LoVo (cell line): ENCODE measurements around the gene FBXO24.
A peak's percentile ranks its signal among the peaks of the same experiment; 100 is the strongest.

ENCODE experiments used
- DNase-seq: peaks from one replicate; pipeline ENCODE4 v3.0.0-alpha.2; 2016; ENCODE audit warnings: low spot score

The FBXO24 gene

DNA sequence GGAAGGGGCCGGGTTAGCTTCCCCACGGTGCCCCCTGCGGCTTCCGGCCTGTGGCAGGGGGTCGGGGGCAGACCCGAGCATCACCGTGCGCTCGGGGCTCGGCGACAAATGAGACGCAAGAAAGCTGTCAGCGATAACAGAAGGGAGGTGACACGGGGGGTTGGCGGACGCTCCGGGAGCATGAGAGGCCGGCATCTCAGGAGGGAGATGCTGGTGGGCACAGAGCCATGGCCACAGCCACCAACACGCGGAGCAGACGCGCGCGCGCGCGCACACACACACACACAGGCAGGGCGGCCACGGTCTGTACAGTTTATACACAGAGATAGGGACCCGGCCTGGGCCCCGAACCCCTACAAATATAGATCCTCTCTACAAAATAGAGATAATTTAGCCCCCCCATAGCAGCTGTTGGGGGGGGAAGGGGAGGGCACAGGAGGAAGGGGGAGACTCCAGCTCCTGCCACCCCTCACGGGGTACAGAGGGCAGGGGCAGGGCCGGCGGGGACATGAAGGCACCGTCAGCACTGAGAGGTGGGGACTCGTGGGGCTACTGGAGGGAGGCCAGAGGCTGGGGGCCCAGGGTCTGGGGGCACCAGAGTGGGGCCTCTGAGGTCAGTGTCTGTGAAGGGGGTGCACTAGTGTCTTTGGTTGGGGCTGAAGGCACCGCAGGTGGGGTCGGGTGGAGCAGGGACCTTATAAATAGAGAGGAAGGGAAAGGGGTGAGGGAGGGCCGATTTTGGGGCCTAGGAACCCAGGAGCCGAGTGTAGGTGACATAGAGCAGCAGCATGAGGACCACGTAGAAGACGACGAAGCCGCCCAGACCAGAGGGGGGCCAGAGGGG lies 11.5 kb upstream of the FBXO24 start:
- DNase-seq = no peak

DNA sequence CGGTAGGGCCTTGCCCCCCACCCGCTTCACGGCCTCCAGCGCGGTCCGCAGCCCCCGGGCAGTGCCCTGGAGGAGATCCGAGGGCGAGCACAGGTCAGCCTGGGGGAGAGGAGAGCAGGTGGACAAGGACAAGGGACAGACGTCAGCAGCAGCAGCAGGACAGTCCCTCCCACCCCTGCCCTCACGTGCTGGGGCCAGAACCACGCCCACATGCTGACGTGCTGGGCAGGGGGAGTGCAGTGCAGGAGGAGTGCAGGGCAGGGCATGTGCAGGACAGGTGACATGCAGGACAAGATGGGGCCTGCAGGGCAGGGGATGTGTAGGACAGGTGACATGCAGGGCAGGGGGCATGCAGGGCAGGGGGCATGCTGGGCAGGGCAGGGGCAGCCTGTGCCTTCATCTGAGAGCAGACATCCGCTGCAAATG lies 10.9 kb upstream of the FBXO24 start:
- DNase-seq = no peak

DNA sequence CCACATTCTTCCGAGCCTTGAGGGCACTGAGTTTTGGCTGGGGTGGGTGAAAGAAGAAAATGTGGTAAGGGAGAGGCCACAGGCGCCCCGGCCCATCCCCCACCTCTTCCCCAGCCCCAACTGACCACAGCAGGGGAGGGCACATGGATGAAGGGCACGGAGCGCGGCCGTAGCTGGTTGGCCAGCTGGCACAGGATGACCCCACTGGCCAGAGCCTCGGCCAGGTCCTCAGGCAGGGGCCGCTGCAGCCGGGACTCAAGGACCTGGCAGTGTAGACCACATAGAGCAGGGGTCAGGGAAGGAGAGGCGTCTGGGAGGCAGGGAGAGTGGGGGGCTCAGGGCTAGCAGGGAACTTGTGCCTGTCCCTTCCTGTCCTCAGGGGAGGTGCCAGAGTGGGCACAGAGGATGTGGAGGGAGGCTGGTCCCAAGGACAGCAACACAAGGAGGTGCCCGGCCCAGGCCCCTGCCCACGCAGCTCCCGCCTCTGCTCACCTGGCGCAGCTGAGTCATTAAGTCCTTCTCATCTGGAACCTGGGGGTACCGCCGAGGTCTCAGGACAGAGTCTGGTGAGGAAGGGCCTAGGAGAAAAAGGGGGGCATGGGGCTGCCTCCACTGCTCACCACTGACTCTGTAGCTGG lies 10.3 kb upstream of the FBXO24 start:
- no peak for DNase-seq

GRCh38 chr7:100576384-100576993 lies 9.6 kb upstream of the FBXO24 start:
- DNase-seq = no peak

- no peak for DNase-seq
Measured at GRCh38 chr7:100577103-100577502, 9.0 kb upstream of the FBXO24 start.

- DNase-seq = no peak
Measured at GRCh38 chr7:100577507-100577906, 8.6 kb upstream of the FBXO24 start.

- DNase-seq = no peak
Measured at GRCh38 chr7:100578246-100579183, 7.6 kb upstream of the FBXO24 start.

DNA sequence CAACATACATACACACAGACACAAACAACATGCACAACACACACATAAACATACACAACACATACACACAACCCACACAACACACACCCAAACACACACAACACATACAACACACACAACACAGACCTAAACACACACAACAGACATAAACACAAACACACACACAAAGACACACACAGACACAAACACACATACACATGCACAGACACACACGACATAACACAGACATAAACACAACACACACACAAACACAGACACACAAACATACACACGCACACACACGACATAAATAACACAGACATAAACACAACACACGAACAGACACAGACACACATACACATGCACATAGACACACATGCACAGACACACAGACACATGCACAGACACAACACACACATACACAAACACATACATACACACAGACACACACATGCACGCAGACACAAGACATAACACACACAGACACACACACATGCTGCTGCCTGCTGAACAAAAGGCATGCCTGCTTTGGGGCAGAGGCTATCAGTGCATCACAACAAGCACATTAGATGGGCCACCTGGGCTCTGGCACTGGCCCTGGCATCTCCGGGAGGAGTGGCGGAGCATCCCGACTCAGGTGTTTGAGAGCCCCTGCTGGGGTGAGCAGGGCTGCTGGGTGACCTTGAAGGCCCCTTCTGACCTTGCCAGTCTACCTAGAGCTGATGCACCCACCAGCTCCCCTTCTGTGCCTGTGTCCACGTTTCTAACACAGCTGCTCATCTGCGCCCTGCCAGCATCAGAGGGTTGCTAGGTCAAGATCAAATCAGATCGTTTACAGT lies 5.5 kb upstream of the FBXO24 start:
- no peak for DNase-seq

DNA sequence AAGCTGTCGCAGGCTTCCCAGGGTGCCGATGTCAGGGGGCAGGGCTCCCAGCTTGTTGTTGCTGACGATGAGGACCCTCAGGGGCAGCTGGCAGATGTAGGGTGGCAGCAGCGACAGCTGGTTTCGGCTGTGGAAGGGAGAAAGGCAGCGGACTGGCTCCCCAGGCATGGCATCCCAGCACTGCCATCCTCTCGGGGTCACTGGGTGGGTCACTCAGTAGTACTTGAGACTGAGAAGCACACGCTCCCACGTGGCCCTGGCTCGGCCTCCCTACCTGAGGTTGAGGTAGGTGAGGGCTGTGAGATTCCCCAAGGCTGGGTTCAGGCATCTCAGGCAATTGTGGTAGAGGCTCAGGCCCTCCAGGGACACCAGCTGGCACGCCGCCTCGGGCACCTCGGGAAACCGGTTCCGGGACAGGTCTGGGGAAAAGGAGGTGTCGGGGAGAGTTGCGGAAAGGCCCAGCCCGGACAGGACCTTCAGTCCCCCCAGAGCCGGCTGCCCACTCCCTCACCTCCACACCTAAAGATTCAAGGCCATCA lies 4.0 kb upstream of the FBXO24 start:
- no peak for DNase-seq

- DNase-seq = no peak
Measured at GRCh38 chr7:100582650-100583049, 3.5 kb upstream of the FBXO24 start.

GRCh38 chr7:100583132-100584053 lies 2.7 kb upstream of the FBXO24 start:
- DNase-seq = no peak

- no peak for DNase-seq
Measured at GRCh38 chr7:100584054-100584682, 2.0 kb upstream of the FBXO24 start.

- DNase-seq = peak; percentile 77
Measured at GRCh38 chr7:100584683-100585510, 1.2 kb upstream of the FBXO24 start.

GRCh38 chr7:100585511-100586265 lies 440 bp upstream of the FBXO24 start, which contains the start of gene LRCH4:
TSS of gene LRCH4 (minus strand) at chr7:100586129. CDS start at chr7:100586100, 29 bp downstream.
- DNase-seq = peak; percentile 68

DNA sequence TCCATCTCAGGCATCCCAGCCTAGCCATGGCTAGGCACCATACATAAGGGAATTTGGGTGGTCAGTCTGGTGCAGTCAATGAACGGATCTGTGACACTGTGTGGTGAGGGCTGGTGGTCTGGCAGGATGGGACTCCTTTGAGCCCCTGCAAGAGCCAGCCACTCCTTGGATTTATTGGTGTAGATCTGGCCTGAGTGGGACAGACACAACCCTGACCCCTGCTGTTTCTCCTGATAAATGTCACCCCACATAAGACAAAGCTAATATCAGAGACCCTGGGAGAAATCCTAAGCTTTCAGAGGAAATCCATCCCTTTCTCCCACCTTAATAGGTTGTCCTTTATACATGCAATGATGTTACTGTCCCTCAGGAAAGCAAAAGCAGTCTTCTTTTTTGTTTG lies 2.3 kb downstream of the FBXO24 start:
- peak; percentile 35 for DNase-seq

- DNase-seq = no peak
Measured at GRCh38 chr7:100589341-100589947, 3.3 kb downstream of the FBXO24 start.
